ENCODE results near the gene IKZF2.
A peak's percentile ranks its signal among the peaks of the same experiment; 100 is the strongest.

Gene IKZF2

GRCh38 chr2:213152065-213152794, 818 bp upstream of the IKZF2 start:
- DNase-seq: peak; percentile 33

- DNase-seq: no peak
Observed at GRCh38 chr2:213150315-213151097, 906 bp downstream of the IKZF2 start.

- DNase-seq: no peak
Observed at GRCh38 chr2:213149949-213150314, 1.5 kb downstream of the IKZF2 start.

GRCh38 chr2:213149294-213149875, 2.0 kb downstream of the IKZF2 start:
- DNase-seq: no peak

- no peak for DNase-seq
Observed at GRCh38 chr2:213148572-213149261, 2.7 kb downstream of the IKZF2 start.

- peak; percentile 59 for DNase-seq
Observed at GRCh38 chr2:213147538-213147937, 3.9 kb downstream of the IKZF2 start.

- DNase-seq: peak; percentile 38
Observed at GRCh38 chr2:213145715-213146242, 5.6 kb downstream of the IKZF2 start.

- no peak for DNase-seq
Observed at GRCh38 chr2:213137064-213137463, 14.3 kb downstream of the IKZF2 start.

- no peak for DNase-seq
Observed at GRCh38 chr2:213129311-213129710, 22.1 kb downstream of the IKZF2 start.

- peak; percentile 37 for DNase-seq
Observed at GRCh38 chr2:213125646-213126347, 25.6 kb downstream of the IKZF2 start.

- DNase-seq: no peak
Observed at GRCh38 chr2:213122725-213123124, 28.7 kb downstream of the IKZF2 start.

- no peak for DNase-seq
Observed at GRCh38 chr2:213121690-213122089, 29.7 kb downstream of the IKZF2 start.

- DNase-seq: peak; percentile 51
Observed at GRCh38 chr2:213119061-213119809, 32.2 kb downstream of the IKZF2 start.

- DNase-seq: no peak
Observed at GRCh38 chr2:213108308-213108707, 43.1 kb downstream of the IKZF2 start.

GRCh38 chr2:213107728-213108127, 43.7 kb downstream of the IKZF2 start:
- DNase-seq: no peak

- DNase-seq: no peak
Observed at GRCh38 chr2:213105212-213105611, 46.2 kb downstream of the IKZF2 start.

GRCh38 chr2:213104903-213105202, 46.6 kb downstream of the IKZF2 start:
- DNase-seq: no peak

GRCh38 chr2:213104092-213104902, 47.1 kb downstream of the IKZF2 start:
- DNase-seq: peak; percentile 37

- DNase-seq: peak; percentile 21
Observed at GRCh38 chr2:213101692-213102460, 49.5 kb downstream of the IKZF2 start.

- no peak for DNase-seq
Observed at GRCh38 chr2:213101109-213101508, 50.3 kb downstream of the IKZF2 start.
